ENCODE data around the gene KLHL7.

Gene KLHL7

DNA sequence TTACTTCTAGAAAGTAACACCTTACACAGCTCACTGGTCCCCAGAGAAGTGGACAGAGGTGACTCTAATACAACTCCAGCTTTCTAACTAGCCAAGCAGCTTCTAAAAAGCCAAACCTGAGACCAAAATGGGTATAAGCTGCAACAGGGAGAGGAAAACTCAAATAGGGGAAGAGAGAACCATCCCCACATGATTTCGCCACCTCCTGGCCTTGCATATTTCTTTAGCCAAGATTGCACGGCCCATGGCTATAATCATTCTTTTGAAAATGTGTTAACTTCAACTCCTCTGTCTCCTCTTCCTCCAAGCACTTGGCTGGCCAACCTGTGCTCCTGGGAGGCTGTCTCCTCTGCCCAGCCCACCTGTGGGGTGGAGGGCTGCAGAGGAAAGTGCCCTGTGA is 104.9 kb downstream of the KLHL7 start:
- no peak overlapping the region for H3K4me3 ChIP-seq (ENCODE audit: control insufficient read depth, low read depth, low read length)
- TF ChIP-seq, protein P1, sequence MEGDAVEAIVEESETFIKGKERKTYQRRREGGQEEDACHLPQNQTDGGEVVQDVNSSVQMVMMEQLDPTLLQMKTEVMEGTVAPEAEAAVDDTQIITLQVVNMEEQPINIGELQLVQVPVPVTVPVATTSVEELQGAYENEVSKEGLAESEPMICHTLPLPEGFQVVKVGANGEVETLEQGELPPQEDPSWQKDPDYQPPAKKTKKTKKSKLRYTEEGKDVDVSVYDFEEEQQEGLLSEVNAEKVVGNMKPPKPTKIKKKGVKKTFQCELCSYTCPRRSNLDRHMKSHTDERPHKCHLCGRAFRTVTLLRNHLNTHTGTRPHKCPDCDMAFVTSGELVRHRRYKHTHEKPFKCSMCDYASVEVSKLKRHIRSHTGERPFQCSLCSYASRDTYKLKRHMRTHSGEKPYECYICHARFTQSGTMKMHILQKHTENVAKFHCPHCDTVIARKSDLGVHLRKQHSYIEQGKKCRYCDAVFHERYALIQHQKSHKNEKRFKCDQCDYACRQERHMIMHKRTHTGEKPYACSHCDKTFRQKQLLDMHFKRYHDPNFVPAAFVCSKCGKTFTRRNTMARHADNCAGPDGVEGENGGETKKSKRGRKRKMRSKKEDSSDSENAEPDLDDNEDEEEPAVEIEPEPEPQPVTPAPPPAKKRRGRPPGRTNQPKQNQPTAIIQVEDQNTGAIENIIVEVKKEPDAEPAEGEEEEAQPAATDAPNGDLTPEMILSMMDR (IDR thresholded peaks at IDR 0.05; ENCODE audit: control insufficient read depth, insufficient read depth, low read depth, low read length, missing control alignments) = no peak
- no peak for DNase-seq (ENCODE audit: low read depth)

DNA sequence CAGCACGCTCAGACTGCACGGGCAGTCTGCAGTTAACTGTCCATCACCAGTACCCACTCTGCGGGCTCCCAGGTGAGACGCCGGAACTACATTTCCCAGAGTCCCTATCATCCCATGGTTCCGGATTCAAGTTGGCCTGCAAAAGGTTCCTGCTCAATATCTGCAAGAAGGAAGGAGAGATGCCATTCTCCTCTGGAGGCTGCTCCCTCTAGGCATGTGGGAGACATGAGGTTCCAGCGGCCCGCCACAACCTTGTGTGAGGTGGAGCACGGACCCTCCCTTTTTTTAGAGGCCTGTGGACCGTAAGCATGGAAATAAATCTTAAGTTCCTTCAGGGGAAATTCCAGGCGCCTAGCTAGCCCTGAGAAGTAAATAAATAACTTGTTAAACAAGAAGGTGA is 106.0 kb downstream of the KLHL7 start:
- no peak for DNase-seq (ENCODE audit: low read depth)
- TF ChIP-seq, protein P1 (IDR thresholded peaks at IDR 0.05; ENCODE audit: control insufficient read depth, insufficient read depth, low read depth, low read length, missing control alignments) = no peak
- H3K4me3 ChIP-seq (ENCODE audit: control insufficient read depth, low read depth, low read length) = no peak overlapping the region

DNA sequence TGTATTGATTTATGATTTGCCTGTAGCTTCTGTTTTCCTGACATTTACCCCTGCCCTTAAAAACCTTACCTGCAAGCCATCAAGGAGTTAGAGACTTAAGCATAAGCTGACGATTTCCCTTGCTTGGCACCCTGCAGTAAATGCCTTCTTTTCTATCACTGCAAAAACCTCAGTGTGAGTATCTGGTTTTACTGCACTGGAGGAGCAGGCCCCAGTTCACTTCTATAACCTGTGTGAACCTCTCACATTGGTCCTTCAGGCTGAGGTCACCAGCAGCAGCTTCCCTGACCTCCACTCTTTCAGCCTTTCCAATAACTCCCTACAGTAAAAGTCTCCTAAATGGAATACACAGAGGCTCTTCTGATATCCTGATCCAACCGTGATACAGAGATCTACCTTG is 106.8 kb downstream of the KLHL7 start:
- DNase-seq (ENCODE audit: low read depth) = no peak
- TF ChIP-seq, protein P1 (IDR thresholded peaks at IDR 0.05; ENCODE audit: control insufficient read depth, insufficient read depth, low read depth, low read length, missing control alignments) = no peak
- H3K4me3 ChIP-seq (ENCODE audit: control insufficient read depth, low read depth, low read length) = no peak overlapping the region

DNA sequence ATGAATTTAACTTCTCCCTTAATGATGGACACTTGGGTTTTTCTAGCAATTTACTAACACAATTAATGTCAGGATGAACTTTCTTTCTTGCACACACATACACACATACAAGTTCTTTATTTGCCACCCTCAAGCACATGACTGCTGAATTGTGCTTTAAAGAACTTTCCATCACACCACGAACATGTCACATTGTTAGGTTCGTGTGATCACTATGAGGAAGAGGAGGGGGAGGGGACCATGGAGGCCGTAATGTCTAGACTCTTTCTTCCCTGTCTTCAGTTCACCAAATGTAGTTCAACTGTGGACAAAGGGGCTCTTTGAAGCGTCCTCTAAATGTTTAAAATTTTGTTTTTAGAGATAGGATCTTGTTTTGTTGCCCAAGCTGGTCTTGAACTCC is 107.3 kb downstream of the KLHL7 start:
- H3K4me3 ChIP-seq (ENCODE audit: control insufficient read depth, low read depth, low read length) = no peak overlapping the region
- DNase-seq (ENCODE audit: low read depth) = no peak
- TF ChIP-seq, protein P1 (IDR thresholded peaks at IDR 0.05; ENCODE audit: control insufficient read depth, insufficient read depth, low read depth, low read length, missing control alignments) = no peak

DNA sequence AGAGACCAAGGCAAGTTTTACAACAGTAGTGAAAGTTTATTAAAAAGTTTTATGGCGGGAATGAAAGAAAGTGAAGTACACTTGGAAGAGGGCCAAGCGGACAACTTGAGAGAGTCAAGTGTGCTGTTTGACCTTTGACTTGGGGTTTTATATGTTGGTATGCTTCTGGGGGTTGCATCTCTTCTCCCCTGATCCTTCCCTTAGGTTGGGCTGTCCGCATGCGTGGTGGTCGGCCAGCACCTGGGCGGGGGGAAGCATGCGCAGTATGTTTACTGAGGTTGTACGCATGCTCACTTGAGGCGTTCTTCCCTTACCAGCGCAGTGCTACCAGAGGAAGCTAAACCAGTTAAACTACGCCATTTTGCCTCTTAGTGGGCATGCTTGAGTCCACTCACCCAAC is 108.2 kb downstream of the KLHL7 start:
- TF ChIP-seq, protein P1 (IDR thresholded peaks at IDR 0.05; ENCODE audit: control insufficient read depth, insufficient read depth, low read depth, low read length, missing control alignments) = no peak

DNA sequence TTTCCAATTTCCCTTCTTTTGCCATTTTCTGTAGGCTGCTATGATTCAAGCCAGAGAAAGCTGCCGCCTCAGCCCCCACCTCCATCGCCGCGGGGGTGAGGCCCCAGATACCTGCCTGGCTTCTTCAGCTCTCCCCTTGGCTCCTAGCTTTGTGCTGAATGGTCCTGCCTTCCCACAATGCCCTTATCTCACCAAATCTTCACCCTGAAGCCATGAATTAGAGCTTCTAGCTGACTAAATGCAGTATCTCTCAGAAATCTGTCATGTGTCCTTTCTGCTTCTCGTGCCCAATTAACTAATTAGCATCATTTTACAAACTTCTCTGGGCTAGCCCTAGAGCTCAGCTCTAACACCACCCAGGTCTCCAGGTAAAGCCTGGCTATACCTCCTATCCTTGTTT is 108.8 kb downstream of the KLHL7 start:
- DNase-seq (ENCODE audit: low read depth) = no peak
- no peak overlapping the region for H3K4me3 ChIP-seq (ENCODE audit: control insufficient read depth, low read depth, low read length)
- TF ChIP-seq, protein P1 (IDR thresholded peaks at IDR 0.05; ENCODE audit: control insufficient read depth, insufficient read depth, low read depth, low read length, missing control alignments) = no peak

More for the DNA sequence above, 108.2 kb downstream of the KLHL7 start:
- DNase-seq (ENCODE audit: low read depth) = no peak
- H3K4me3 ChIP-seq (ENCODE audit: control insufficient read depth, low read depth, low read length) = no peak overlapping the region

DNA sequence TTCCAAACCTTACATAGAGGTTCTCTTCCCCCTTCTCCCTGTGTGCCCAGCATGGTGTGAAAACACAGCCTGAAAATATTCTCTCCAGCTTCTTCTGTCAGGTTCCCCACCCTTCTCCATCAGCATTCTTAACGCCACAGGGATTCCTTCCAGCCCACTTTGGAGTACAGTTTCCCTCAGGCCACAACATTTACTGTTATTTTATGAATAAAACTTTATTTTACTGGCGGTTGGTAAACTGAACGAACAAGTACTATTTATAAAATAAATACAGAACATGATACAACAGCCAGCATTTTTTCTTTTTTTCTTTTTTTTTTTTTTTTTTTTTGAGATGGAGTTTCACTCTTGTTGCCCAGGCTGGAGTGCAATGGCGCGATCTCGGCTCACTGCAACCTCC is 109.4 kb downstream of the KLHL7 start:
- no peak for DNase-seq (ENCODE audit: low read depth)
- TF ChIP-seq, protein P1 (IDR thresholded peaks at IDR 0.05; ENCODE audit: control insufficient read depth, insufficient read depth, low read depth, low read length, missing control alignments) = no peak
- H3K4me3 ChIP-seq (ENCODE audit: control insufficient read depth, low read depth, low read length) = no peak overlapping the region
